ENCODE data around the gene KRTAP12-2.
"Not testable (repeated sequence)": the region's sequence is repeated elsewhere in the genome, so short reads cannot be mapped to it uniquely, and the experiment has no call there.

The KRTAP12-2 gene

DNA sequence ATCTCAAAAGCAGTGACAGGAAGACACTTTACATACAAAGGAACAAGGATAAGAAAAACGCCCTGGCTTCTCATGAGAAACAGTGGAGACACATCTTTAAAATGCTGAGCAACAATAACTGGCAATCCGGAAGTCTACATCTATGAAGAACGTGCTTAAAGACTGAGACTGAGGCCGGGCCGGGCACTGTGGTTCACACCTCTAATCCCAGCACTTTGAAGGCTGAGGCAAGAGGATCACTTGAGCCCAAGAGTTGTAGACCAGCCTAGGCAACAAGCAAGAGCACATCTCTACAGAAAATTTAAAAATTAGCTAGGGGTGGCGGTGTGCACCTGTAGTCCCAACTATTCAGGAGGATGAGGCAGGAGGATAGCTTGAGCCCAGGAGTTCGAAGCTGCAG is 17.4 kb upstream of the KRTAP12-2 start:
- DNase-seq (ENCODE audit: low read depth in 2 of 2) = no peak

DNA sequence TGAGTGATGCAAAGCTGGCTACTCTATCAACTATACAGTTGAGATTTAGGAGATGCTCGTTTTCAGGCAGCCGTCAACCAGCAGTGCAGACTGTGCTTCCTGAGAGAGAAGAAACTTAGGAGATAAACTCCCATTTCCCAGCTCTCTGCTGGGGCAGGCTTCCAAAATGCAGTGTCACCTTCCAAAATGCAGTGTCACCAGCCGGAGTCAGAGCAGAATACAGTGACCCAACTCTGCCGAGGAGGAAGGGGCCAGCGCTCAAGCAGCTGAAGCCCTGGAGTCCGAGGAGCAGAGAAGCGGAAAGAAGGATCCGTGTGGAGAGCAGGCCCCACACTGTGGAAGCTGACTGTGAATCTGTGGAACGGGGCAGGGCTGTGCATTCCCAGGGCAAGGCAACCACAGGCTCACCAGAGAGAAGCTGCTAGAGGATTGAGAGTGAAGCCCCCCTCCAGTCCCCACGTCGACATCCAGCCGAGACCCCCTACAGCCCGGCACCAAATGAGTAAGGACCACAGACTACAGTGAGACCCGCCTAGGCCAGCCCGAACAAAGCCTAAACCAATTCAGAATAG is 15.9 kb upstream of the KRTAP12-2 start:
- DNase-seq (ENCODE audit: low read depth in 2 of 2) = no peak

DNA sequence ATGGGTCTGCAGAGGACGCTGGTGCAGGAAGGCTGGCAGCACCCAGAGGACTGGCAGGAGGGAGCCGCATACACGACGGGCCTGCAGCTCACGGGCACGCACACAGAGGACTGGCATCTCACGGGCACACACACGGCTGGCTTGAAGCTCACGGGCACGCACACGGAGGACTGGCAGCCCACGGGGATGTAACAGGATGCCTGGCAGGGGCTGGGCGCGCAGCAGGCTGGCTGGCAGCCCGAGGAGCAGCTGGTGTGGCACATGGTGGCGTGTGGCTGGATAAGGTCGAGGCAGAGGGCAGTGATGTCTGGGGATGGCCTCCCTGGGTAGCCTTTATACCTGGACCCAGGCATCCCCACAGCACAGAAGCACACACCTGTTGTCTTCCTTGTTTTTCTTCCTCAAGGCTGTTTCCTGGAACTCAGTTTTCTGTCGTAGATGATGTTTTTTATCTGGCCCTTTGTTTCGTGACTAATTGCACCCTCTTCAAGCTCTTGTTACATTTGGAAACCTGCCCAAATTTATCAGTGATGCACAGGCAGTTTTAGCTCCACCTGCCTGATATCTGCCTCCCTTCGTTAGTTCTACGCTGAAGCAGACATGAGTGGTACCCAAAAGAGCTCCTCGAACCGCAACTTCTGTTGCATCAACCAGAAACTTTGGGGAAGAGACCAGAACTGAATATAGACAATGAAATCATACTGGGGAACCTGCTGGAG is 15.3 kb upstream of the KRTAP12-2 start, which contains the start of gene KRTAP12-1:
Gene KRTAP12-1 (minus strand): TSS at position 303 of the 719 bp plus-strand sequence. CDS start 40 bp downstream, at position 263.
- no peak for DNase-seq (ENCODE audit: low read depth in 2 of 2)

DNA sequence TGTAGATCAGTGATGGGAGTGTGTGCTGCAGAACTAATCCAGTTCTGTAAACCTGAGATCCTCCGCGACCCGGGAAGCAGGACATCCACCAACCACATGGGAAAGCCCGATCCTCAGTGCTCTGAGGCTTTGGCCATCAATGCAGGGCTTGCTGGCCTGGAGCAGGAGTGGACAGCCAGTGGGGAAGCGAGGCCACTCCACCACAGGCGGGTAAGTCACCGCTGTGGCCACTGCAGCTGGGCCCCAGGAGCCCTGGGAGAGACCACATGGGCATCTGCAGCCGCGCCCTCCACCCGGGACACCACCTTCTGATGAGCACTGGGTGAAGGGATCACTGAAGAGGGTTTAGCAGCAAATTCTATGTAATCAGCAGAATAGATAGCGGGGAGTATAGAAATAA is 14.4 kb upstream of the KRTAP12-2 start:
- DNase-seq (ENCODE audit: low read depth in 2 of 2) = no peak

DNA sequence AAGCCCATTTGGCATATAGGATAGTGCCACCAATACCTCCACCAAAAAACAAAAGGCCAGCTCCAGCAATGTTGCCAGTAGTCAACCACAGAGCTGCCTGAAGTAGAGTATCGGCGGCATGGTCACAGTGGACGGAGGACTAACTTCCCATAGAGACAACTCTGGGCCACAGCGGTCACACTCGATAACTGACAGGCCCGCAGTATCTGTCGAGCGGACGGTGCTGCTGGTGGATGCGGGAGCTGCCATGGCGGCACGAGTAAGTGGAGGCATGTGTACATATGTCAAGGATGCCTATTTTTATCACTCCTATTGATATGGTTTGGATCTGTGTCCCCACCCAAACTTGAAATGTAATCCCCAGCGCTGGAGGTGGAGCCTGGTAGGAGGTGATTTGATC is 11.2 kb upstream of the KRTAP12-2 start:
- no peak for DNase-seq (ENCODE audit: low read depth in 2 of 2)

DNA sequence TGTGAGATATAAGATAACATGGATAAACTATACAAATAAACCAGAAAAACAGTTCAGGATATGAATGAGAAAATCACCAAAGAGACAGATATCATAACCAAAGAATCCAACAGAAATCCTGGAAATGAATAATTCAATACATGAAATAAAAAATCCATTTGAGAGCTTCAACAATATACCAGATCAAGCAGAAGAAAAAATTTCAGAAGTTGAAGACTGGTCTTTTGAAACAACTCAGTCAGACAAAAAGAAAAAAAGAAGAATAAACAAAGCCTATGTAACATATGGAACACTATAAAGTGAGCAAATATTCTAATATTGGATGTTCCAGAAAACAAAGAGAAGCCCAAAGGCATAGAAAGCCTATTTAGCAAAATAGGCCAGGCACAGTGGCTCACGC is 5.2 kb upstream of the KRTAP12-2 start:
- no peak for DNase-seq (ENCODE audit: low read depth in 2 of 2)

DNA sequence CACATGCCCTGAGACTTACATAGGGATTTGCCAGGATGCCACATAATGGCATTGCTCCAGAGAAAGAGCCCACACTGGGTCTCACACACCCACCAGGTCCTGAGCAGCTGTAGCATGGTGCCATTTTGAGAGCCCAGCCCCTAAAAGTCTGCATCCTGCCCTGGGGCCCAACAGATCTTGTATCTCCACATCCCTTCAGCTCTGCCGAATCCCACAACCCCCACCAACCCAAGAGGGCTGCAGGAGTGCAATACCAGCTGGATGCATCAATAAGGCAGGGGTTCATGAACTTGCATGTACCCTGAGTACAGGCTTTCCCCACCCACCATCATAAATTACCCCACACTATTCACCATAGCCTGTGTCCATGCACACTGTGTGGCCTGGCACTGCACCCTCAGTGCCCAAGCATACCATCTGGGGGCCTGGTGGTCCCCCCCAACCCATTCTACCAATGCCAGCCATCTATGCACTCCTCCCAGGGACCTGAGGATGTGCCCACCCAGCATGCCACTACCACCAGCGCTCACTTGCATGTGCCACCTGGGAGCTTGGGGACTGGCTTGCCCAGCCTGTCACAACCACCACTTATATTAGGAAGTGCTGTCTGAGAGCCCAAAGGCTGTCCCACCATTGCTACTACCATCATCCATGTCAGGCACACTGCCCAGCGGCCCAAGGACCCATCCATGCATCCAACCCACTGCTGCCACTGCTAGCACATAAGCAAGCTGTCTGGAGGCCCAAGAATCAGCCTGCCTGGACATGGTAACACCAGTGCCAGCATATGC is 4.1 kb upstream of the KRTAP12-2 start:
- DNase-seq (ENCODE audit: low read depth in 2 of 2) = no peak

DNA sequence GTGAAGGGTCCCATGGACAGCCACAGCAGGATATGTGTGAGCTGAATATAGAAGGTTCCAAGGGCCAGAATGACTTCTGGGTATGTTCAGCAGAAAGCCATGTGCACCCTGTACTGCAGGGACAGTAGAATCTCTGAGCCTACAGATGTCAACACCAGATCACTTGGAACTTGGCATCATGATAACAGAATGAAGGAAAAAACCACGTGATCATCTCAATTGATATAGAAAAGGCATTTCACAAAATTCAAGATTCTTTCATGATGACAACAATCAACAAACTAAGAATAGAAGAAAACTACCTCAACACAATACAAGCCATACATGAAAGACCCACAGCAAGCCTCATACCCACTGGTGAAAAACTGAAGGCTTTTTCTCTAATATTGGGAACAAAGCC is 885 bp upstream of the KRTAP12-2 start:
- no peak for DNase-seq (ENCODE audit: low read depth in 2 of 2)

DNA sequence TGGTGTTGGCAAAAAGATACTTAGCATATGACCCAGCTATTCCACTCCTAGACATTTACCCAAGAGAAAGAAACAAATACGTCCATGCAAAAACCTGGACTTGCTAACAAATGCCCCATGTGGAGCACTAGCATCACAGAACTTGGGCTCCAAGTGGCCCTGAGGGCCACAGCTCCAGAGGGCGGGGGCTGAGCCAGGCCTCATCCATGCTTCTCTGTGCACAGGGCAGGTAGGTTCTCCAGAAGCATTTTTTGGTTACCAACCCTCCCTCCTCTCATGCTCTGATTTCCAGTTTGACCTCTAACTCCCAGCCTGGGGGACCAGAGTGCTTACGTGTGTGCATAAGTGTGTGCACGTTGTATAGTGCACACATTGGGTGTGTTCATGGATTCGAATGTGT is 2.0 kb downstream of the KRTAP12-2 start:
- DNase-seq (ENCODE audit: low read depth in 2 of 2) = no peak

DNA sequence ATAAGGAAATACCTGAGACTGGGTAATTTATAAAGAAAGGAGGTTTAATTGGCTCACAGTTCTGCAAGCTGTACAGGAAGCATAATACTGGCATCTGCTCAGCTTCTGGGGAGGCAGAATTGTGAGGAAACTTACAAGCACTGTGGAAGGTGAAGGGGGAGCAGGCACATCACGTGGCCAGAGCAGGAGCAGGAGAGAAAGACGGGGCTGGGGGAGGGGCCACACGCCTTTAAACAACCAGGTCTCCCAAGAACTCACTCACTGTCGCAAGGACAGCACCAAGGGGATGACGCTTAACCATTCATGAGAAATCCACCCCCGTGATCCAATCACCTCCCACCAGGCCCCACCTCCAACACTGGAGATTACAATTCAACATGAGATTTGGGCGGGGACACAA is 5.2 kb downstream of the KRTAP12-2 start:
- not testable (repeated sequence) for DNase-seq (ENCODE audit: low read depth in 2 of 2)

DNA sequence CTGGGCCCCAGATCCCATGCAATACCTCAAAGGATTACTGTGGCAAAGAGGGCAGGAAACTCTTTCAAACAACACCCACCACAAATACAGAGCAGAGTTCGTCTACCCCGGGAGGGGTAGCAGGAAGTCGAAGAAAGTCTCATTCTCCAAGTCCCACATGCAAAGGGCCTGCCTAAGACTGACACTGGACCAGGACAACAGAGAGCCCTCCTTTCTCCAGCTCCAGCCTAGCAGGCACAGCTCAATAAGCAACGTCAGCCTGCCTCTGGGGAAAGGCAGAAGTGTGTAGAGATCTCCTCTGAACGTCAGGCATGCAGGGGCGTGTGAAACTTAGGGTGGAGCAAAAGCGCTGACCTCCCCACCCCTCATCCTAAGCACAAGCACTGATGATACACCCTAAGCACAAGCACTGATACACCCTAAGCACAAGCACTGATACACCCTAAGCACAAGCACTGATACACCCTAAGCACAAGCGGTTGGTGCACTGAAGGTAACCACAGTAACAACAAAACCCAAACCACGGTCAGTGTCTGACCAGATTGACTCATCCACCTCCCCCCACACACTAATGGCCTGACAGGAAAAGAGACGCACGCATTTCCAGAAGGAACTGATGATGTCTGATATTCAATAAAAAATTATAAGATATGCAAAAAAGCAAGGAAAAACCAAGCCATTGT is 7.7 kb downstream of the KRTAP12-2 start:
- no peak for DNase-seq (ENCODE audit: low read depth in 2 of 2)

DNA sequence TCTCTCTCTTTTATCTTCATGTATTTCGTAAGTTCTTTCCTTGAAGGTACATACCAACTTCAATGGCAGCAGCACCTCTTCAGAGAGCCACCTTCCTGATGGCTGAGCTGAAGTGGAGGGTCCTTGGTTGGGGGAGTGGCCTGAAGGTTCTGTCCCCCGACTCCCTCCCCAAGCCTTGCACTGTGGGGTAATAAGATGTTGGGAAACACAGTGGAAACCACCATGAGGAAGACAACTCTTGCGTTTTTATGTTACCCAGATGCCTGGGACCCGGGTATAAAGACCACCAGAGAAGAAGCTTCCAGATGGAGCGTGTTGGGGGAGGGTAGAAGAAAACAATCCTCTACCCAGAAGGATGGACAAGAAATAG is 8.2 kb downstream of the KRTAP12-2 start:
- no peak for DNase-seq (ENCODE audit: low read depth in 2 of 2)

DNA sequence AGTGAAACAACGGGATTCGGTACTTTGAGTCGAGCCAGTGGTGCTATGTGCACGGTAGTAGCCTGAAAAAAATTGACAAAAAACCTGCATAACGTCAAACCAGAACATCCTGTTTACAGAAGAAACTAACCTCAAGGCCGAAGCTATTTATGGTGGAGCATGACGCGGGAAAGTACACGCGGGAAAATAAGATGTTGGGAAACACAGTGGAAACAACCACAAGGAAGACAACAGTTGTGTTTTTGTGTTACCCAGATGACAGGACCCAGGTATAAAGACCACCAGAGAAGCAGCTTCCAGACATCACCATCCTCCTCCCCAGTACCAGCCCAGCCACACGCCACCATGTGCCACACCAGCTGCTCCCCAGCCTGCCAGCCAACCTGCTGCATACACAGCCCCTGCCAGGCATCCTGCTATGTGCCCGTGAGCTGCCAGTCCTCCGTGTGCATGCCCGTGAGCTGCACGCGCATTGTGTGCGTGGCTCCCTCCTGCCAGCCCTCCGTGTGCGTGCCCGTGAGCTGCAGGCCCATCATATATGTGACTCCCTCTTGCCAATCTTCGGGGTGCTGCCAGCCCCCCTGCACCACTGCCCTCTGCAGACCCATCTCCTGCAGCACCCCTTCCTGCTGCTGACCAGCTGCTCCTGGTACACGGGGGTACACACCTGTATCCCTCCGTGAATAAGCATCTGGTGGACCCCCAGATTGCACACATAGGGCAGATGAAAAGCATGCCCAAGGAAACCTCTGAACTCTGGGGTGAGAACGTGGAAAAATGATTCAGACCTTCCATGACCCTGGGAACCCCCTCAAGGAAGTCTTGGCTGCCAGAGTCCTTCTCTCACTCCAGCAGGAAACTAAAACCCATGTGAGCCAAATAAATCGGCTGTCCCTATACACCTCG is 8.8 kb downstream of the KRTAP12-2 start, which contains the start of gene KRTAP12-3:
Gene KRTAP12-3 (plus strand): TSS at position 298 of the 906 bp plus-strand sequence. CDS start 48 bp downstream, at position 346.
- DNase-seq (ENCODE audit: low read depth in 2 of 2) = no peak

DNA sequence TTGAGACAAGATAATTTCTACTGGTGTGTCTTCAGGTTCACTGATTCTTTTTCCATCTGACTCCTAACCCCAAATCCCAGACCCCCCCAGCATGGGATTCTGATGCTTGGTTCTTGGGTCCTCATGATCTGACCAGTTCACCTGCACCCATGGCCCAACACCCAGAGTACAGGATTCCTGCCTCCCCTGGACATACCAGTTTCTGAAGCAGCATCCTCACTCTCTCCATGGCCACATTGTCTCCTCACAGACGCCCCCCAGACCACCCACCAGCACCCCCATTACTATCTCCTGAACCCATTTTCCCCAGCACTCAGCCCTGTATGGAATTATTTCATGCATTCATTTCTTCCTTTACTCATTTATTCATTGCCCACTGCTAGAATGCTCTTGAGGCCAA is 9.9 kb downstream of the KRTAP12-2 start:
- DNase-seq (ENCODE audit: low read depth in 2 of 2) = no peak

DNA sequence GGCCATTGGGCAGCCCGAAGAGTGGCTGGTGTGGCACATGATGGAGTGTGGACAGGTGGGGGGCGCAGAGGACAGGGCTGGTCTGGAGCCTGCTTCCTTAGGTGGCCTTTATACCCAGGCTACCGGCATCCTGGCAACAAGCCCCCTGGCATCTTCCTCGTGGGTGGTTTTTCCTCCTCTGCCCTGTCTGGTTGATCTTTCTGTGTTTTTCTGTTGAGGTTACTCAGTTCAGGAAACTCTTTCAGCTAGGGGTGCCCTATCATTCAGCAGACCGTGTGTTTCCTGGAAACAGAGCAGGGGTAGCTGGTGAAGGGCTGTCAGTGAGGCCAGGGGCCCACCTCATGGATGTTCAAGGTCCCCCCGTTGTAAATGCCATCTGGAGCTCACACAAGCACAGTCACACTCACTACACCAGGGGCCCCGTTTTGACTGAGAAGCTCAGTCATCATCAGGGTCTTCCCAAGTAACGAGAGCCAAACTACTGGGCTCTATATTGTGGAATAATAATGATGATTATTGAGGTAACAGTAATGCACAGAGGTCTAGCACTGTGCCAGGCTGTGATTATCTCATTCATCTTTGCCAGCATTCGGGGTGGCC is 12.1 kb downstream of the KRTAP12-2 start, which contains the start of gene KRTAP12-4:
Gene KRTAP12-4 (minus strand): TSS at position 84 of the 600 bp plus-strand sequence. CDS start 45 bp downstream, at position 39.
- DNase-seq (ENCODE audit: low read depth in 2 of 2) = no peak

DNA sequence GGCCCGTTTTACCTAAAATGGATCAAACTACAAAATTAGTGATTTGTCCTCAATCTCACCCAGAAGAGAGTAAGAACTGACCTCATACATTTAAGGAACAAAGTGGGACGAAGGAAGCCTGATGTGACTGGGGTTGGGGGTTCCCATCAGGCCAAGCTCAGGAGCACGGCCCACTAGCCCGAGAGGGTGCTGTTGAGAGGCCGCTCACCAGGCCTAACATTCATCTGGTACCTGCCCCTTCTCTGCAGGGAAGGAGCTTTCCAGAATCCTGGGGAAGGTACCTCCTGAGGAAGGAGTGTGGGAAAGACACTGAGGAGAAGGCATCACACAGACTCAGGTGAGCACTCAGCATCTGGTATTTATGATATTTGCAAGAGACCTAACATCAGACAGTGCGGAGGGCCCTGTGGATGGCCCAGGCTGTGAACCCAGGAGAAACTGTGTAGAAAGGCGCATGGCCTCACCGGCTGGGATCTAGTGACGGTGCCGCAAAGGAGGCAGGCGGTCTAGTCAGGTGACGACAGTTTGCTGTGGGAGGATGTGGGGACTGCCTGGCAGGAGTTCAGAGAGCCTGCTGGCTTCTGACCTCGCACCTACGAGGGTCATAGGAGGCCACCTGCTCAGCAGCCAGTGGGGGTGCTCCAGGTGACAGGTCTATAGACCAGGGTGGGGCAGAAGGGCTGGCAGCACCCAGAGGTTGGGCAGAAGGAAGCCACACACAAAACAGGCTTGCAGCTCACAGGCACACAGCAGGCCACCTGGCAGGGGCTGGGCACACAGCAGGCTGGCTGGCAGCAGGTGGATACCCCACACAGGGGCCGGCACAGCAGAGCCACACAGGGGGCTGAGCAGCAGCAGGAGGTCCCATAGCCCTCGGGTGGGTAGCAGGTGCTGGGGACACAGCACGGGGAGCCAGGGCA is 12.8 kb downstream of the KRTAP12-2 start:
- DNase-seq (ENCODE audit: low read depth in 2 of 2) = no peak

DNA sequence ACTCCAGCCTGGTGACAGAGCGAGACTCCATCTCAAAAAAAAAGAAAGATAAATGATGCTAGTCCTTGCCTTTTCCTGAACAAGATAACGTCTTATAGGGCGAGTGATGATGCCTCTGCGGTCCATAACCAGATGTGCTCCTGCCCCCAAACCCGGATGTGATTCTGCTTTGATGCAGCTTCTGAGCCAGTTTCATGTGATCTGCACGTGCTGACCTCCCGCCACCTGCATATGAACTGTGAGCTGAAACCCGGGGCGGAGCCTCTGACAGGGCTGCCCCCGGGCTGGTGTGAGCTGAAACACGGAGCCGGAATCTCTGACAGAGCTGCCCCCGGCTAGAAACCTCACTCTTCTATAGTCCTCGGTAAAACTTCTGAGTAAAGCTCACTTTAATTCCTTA is 13.6 kb downstream of the KRTAP12-2 start:
- no peak for DNase-seq (ENCODE audit: low read depth in 2 of 2)

DNA sequence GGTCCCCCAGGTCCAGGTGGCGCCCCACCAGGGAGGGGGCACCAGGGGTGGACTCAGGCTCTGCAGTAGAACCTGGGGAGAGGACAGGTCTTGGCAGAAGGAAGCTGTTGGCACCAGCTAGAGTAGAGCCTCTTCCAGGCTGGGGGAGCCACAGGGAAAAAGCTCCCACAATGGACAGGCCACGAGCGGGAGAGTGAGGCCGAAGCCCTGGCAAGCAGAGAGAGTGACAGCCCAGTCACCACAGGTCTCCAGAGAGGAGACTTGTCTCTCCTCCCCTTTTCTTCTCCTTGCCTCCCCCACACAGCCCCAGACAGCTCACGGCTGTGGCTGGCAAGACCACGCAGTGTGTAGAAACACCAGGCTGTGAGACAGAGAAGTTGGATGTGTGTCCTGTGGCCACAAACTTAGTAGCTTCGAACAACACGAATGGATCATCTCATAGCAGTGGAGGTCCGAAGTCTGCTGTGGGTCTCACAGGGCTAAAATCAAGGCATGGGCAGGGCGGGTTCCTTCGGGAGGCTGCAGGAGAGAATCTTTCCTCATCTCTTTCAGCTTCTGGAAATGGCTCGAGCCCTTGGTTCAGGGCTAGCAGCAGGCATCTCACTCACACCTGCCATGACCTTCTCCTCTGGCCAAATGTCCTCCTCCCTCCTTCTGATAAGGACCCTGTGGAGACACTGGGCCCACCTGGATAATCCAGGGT is 15.6 kb downstream of the KRTAP12-2 start:
- no peak for DNase-seq (ENCODE audit: low read depth in 2 of 2)

Measured in stimulated activated CD8-positive, alpha-beta memory T cell treated with anti-CD3 and anti-CD28 coated beads, Interleukin-15, amount 100 ng/mL, for 4 hours (primary cell).